ENCODE results near the gene MUC13. TPM values are rescaled to one million over a fixed set of nuclear protein-coding genes. Genes with fewer than 3 reads are reported as not detected.
A peak's percentile ranks its signal among the peaks of the same experiment; 100 is the strongest.

The MUC13 gene
- total RNA-seq, 1 donor from 2014 or later: not detected

- Histone ChIP-seq H3K4me3 (no peak overlapping the region), H3K9me3 (no peaks in the 10 kb centered on the region), H3K27me3 (no peaks in the 10 kb centered on the region), H3K4me1 (peaks cover 12% of the 10 kb centered on the region), H3K36me3 (no peaks in the 10 kb centered on the region), H3K27ac (no peak overlapping the region)
- ATAC-seq: no peak
- intact Hi-C loops (cut with DNase I): no loop called here
- no peak for TF ChIP-seq CTCF (IDR thresholded peaks at IDR 0.05)
- no peak for DNase-seq
Measured at GRCh38 chr3:124862006-124862405, 72.5 kb downstream of the MUC13 start.

GRCh38 chr3:124861041-124861440, 73.5 kb downstream of the MUC13 start:
- DNase-seq (no peak), ATAC-seq (no peak)
- no peaks in the 10 kb centered on the region for H3K36me3 ChIP-seq
- no peaks in the 10 kb centered on the region for H3K9me3 ChIP-seq
- intact Hi-C loops (cut with DNase I): no loop called here
- no peak overlapping the region for H3K4me3 ChIP-seq
- peak overlapping the region; percentile 58 for H3K27ac ChIP-seq
- H3K4me1 ChIP-seq: peaks cover 12% of the 10 kb centered on the region
- H3K27me3 ChIP-seq: no peaks in the 10 kb centered on the region
- no peak for TF ChIP-seq CTCF (IDR thresholded peaks at IDR 0.05)

GRCh38 chr3:124860599-124860998, 74.0 kb downstream of the MUC13 start:
- H3K36me3 ChIP-seq: no peaks in the 10 kb centered on the region
- no peaks in the 10 kb centered on the region for H3K27me3 ChIP-seq
- no peak overlapping the region for H3K4me3 ChIP-seq
- no peaks in the 10 kb centered on the region for H3K9me3 ChIP-seq
- TF ChIP-seq CTCF (IDR thresholded peaks at IDR 0.05): no peak
- H3K4me1 ChIP-seq: peaks cover 12% of the 10 kb centered on the region
- peak overlapping the region; percentile 58 for H3K27ac ChIP-seq
- ATAC-seq (peak; percentile 88), DNase-seq (no peak)
- intact Hi-C loops (cut with DNase I): no loop called here

- Histone ChIP-seq H3K27ac (no peak overlapping the region), H3K4me3 (no peak overlapping the region), H3K36me3 (peaks cover 6% of the 10 kb centered on the region), H3K9me3 (no peaks in the 10 kb centered on the region), H3K27me3 (no peaks in the 10 kb centered on the region), H3K4me1 (peaks cover 12% of the 10 kb centered on the region)
- intact Hi-C loops (cut with DNase I): no loop called here
- DNase-seq: no peak
- TF ChIP-seq CTCF (IDR thresholded peaks at IDR 0.05): no peak
- no peak for ATAC-seq
Measured at GRCh38 chr3:124859025-124859424, 75.5 kb downstream of the MUC13 start.

GRCh38 chr3:124858275-124858674, 76.3 kb downstream of the MUC13 start:
- H3K36me3 ChIP-seq: peaks cover 6% of the 10 kb centered on the region
- DNase-seq (no peak), ATAC-seq (no peak)
- H3K9me3 ChIP-seq: no peaks in the 10 kb centered on the region
- no peak overlapping the region for H3K27ac ChIP-seq
- no peaks in the 10 kb centered on the region for H3K27me3 ChIP-seq
- TF ChIP-seq CTCF (IDR thresholded peaks at IDR 0.05): no peak
- no peak overlapping the region for H3K4me3 ChIP-seq
- intact Hi-C loops (cut with DNase I): no loop called here
- H3K4me1 ChIP-seq: peaks cover 12% of the 10 kb centered on the region

- ATAC-seq (peak; percentile 69), DNase-seq (no peak)
- Histone ChIP-seq H3K4me1 (peaks cover 12% of the 10 kb centered on the region), H3K36me3 (peaks cover 6% of the 10 kb centered on the region), H3K4me3 (no peak overlapping the region), H3K27me3 (no peaks in the 10 kb centered on the region), H3K27ac (no peak overlapping the region), H3K9me3 (no peaks in the 10 kb centered on the region)
- TF ChIP-seq CTCF (IDR thresholded peaks at IDR 0.05): no peak
- intact Hi-C loops (cut with DNase I): no loop called here
Measured at GRCh38 chr3:124856677-124857076, 77.9 kb downstream of the MUC13 start.

All from upper lobe of right lung (tissue), 1 donor.